HepG2 (cell line): ENCODE measurements around the gene RNH1. TPM values are rescaled to one million over a fixed set of nuclear protein-coding genes. Genes with fewer than 3 reads are reported as not detected.

ENCODE experiments used
- CCAR2 ChIP-seq: fragments of 200-400 bp; formaldehyde crosslinking; optimal IDR thresholded peaks from 2 replicates; pipeline ENCODE3; 2018; ENCODE audit warnings: low read depth, mild to moderate bottlenecking, low read length, moderate library complexity
- CENPT ChIP-seq: sonication (generic); formaldehyde crosslinking; IDR thresholded peaks from 2 replicates; pipeline ENCODE4 v1.8.0; 2022; ENCODE audit warnings: low read depth, mild to moderate bottlenecking, moderate library complexity, missing genetic modification reagents
- CREM ChIP-seq, 2 experiments: sonication (generic) in 1 of 2; formaldehyde crosslinking in 1 of 2; IDR thresholded peaks; 2 replicates each; pipeline versions ENCODE4 v1.4.0 to v1.6.1; 2016 to 2020; ENCODE audit warnings: antibody characterized with exemption in 1 of 2, mild to moderate bottlenecking in 1 of 2, missing genetic modification reagents in 1 of 2
- GATA4 ChIP-seq: sonication (generic); IDR thresholded peaks from 2 replicates; pipeline ENCODE4 v1.6.1; 2016; ENCODE audit warnings: antibody characterized with exemption, low read depth, borderline replicate concordance
- JUNB ChIP-seq: sonication (generic); formaldehyde crosslinking; IDR thresholded peaks from 2 replicates; pipeline ENCODE4 v1.8.0; 2022; ENCODE audit warnings: missing genetic modification reagents, mild to moderate bottlenecking, borderline replicate concordance
- NPAS2 ChIP-seq: sonication (generic); formaldehyde crosslinking; IDR thresholded peaks from 2 replicates; pipeline ENCODE4 v1.8.0; 2022; ENCODE audit warnings: mild to moderate bottlenecking, missing genetic modification reagents, borderline replicate concordance
- PHF8 ChIP-seq: sonication (generic); formaldehyde crosslinking; IDR thresholded peaks from 2 replicates; pipeline ENCODE4 v1.5.0; 2020; ENCODE audit warnings: missing genetic modification reagents
- RFX5 ChIP-seq: IDR thresholded peaks from 2 replicates; pipeline ENCODE4 v1.6.1; 2011; ENCODE audit warnings: low read depth, low read length, improper control_type of control experiment
- TCF7 ChIP-seq: sonication (generic); IDR thresholded peaks from 2 replicates; pipeline ENCODE4 v1.6.1; 2016; ENCODE audit warnings: antibody characterized with exemption, low read depth
- TSC22D2 ChIP-seq: sonication (generic); formaldehyde crosslinking; IDR thresholded peaks from 2 replicates; pipeline ENCODE4 v1.5.1; 2020; ENCODE audit warnings: missing genetic modification reagents, mild to moderate bottlenecking, borderline replicate concordance
- ZEB1 ChIP-seq: IDR thresholded peaks from 2 replicates; pipeline ENCODE4 v1.6.1; 2012; ENCODE audit warnings: mild to moderate bottlenecking, low read depth, inconsistent platforms; ENCODE audit not compliant: insufficient replicate concordance
- ZMYM3 ChIP-seq: sonication (generic); formaldehyde crosslinking; IDR thresholded peaks from 2 replicates; pipeline ENCODE4 v1.5.1; 2020; ENCODE audit warnings: mild to moderate bottlenecking, missing genetic modification reagents
- ZNF558 ChIP-seq: sonication (generic); formaldehyde crosslinking; IDR thresholded peaks from 2 replicates; pipeline ENCODE4 v1.9.0; 2022; ENCODE audit warnings: mild to moderate bottlenecking, missing genetic modification reagents, borderline replicate concordance
- ZNF619 ChIP-seq: sonication (generic); formaldehyde crosslinking; IDR thresholded peaks from 2 replicates; pipeline ENCODE4 v1.4.0; 2020; ENCODE audit warnings: mild to moderate bottlenecking, missing genetic modification reagents
- ZNF703 ChIP-seq: sonication (generic); formaldehyde crosslinking; IDR thresholded peaks from 2 replicates; pipeline ENCODE4 v1.5.1; 2020; ENCODE audit warnings: missing genetic modification reagents, mild to moderate bottlenecking, moderate library complexity, borderline replicate concordance
- ZSCAN29 ChIP-seq: sonication (generic); formaldehyde crosslinking; conservative IDR thresholded peaks from 2 replicates; pipeline ENCODE4 v1.4.0; 2020; ENCODE audit warnings: mild to moderate bottlenecking, missing genetic modification reagents
- polyA plus RNA-seq, 8 experiments: library from polyadenylated mRNA; depleted of rRNA in 3 of 8; stranded (reverse) in 7 of 8; unstranded in 1 of 8; fragments of >200 nt; fragmentation: Illumina TruSeq in 4 of 8; extraction: Trizol in 4 of 8; gene quantifications; 2 replicates each; pipeline versions ENCODE4 v1.2.1 to v1.2.3, GENCODE V29; 2011 to 2016; ENCODE audit warnings: low read depth in 4 of 8, missing spikeins in 1 of 8, mixed read lengths in 1 of 8; ENCODE audit not compliant: insufficient read depth in 1 of 8
- total RNA-seq, 5 experiments: library from RNA; depleted of rRNA; stranded (reverse); fragments of >200 nt; fragmentation: Illumina TruSeq; extraction: Trizol; gene quantifications; 2 replicates each; pipeline ENCODE4 v1.2.3, GENCODE V29; 2016; ENCODE audit warnings: low read depth in 1 of 5
- TF ChIP-seq, protein P1 (sequence below): sonication (generic); formaldehyde crosslinking; IDR thresholded peaks from 2 replicates; pipeline ENCODE4 v1.4.0; 2020; ENCODE audit warnings: low read depth, mild to moderate bottlenecking, missing genetic modification reagents
- TF ChIP-seq, protein P2 (sequence below): sonication (generic); formaldehyde crosslinking; IDR thresholded peaks from 2 replicates; pipeline ENCODE4 v1.5.0; 2020; ENCODE audit warnings: missing genetic modification reagents
- TF ChIP-seq, protein P3 (sequence below): sonication (generic); formaldehyde crosslinking; IDR thresholded peaks from 2 replicates; pipeline ENCODE4 v1.4.0; 2020; ENCODE audit warnings: missing genetic modification reagents, borderline replicate concordance
- TF ChIP-seq, protein P4 (sequence below): IDR thresholded peaks from 2 replicates; pipeline ENCODE4 v1.6.1; 2012; ENCODE audit warnings: low read length, improper control_type of control experiment

The RNH1 gene
- total and polyA plus RNA-seq, 2 of the 13 experiments (the other 11 are each of a cell fraction or from before 2014, with no cell fraction given): 36.0 to 74.1 TPM

DNA sequence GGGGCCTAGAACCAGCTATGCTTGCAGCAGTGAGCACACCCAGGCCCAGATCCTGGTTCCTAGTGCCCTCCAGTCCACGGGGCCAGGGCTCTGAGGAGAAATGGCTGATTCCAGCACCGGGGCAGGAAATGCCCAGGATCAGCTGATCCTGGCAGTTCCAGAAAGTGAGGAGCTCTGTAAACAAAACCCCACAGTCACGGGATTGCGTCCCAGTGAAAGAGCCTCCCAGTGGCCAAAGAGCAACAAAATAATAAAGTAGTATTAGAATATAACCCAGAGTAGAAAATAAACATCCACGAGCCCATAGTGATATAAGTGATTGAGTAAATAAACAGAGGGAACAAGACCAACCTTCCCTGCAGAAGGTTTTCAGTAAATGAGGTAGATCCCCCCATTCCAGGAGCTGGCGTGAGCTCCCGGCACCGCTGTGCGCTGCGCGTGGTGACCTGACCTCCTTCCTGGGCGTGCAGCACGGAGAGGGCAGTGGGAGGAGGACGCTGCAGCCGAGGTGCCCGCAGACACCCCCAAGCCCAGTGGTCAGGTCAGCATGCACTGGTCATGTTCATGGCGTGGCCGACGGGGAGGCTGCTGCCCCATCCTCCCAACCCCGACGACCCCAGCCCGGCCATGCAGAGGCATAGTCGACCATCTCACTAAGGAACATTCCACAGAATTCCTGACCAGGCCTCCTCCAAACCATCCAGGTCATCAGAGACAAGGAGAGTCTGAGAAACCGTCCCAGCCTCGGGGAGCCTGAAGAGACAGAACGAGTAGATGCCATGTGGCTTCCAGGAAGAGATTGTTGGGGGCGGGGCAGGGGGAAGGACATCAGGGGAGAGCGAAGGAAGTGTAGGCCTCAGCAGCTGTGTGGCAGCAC is 37.1 kb downstream of the RNH1 start (continued):
- TF ChIP-seq CCAR2: no peak
- TF ChIP-seq RFX5: no peak
- TF ChIP-seq PHF8: no peak
- TF ChIP-seq TSC22D2 (CRISPR knock-in tag): peak; percentile 69; the same call in 1 of the 2 replicates
- TF ChIP-seq, protein P1, sequence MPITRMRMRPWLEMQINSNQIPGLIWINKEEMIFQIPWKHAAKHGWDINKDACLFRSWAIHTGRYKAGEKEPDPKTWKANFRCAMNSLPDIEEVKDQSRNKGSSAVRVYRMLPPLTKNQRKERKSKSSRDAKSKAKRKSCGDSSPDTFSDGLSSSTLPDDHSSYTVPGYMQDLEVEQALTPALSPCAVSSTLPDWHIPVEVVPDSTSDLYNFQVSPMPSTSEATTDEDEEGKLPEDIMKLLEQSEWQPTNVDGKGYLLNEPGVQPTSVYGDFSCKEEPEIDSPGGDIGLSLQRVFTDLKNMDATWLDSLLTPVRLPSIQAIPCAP (CRISPR knock-in tag): 0 out of 2 replicates have a peak, but pooled peaks have one; percentile 9
- TF ChIP-seq ZSCAN29 (CRISPR knock-in tag): no peak
- no peak for TF ChIP-seq ZNF558 (CRISPR knock-in tag)
- TF ChIP-seq, protein P2, sequence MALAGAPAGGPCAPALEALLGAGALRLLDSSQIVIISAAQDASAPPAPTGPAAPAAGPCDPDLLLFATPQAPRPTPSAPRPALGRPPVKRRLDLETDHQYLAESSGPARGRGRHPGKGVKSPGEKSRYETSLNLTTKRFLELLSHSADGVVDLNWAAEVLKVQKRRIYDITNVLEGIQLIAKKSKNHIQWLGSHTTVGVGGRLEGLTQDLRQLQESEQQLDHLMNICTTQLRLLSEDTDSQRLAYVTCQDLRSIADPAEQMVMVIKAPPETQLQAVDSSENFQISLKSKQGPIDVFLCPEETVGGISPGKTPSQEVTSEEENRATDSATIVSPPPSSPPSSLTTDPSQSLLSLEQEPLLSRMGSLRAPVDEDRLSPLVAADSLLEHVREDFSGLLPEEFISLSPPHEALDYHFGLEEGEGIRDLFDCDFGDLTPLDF (CRISPR knock-in tag): 0 out of 2 replicates have a peak, but pooled peaks have one; percentile 29
- no peak for TF ChIP-seq ZEB1
- no peak for TF ChIP-seq ZNF703
- no peak for TF ChIP-seq JUNB (CRISPR knock-in tag)
- no peak; the same call in 1 of the 2 replicates for TF ChIP-seq ZNF619 (CRISPR knock-in tag)
- TF ChIP-seq, protein P3, sequence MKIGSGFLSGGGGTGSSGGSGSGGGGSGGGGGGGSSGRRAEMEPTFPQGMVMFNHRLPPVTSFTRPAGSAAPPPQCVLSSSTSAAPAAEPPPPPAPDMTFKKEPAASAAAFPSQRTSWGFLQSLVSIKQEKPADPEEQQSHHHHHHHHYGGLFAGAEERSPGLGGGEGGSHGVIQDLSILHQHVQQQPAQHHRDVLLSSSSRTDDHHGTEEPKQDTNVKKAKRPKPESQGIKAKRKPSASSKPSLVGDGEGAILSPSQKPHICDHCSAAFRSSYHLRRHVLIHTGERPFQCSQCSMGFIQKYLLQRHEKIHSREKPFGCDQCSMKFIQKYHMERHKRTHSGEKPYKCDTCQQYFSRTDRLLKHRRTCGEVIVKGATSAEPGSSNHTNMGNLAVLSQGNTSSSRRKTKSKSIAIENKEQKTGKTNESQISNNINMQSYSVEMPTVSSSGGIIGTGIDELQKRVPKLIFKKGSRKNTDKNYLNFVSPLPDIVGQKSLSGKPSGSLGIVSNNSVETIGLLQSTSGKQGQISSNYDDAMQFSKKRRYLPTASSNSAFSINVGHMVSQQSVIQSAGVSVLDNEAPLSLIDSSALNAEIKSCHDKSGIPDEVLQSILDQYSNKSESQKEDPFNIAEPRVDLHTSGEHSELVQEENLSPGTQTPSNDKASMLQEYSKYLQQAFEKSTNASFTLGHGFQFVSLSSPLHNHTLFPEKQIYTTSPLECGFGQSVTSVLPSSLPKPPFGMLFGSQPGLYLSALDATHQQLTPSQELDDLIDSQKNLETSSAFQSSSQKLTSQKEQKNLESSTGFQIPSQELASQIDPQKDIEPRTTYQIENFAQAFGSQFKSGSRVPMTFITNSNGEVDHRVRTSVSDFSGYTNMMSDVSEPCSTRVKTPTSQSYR (CRISPR knock-in tag): no peak
- TF ChIP-seq NPAS2 (CRISPR knock-in tag): no peak
- 0 out of 2 replicates have a peak, but pooled peaks have one; percentile 29 for TF ChIP-seq CREM (IDR thresholded peaks at IDR 0.05)
- no peak for TF ChIP-seq CREM (CRISPR knock-in tag; IDR thresholded peaks at IDR 0.05)
- TF ChIP-seq, protein P4, sequence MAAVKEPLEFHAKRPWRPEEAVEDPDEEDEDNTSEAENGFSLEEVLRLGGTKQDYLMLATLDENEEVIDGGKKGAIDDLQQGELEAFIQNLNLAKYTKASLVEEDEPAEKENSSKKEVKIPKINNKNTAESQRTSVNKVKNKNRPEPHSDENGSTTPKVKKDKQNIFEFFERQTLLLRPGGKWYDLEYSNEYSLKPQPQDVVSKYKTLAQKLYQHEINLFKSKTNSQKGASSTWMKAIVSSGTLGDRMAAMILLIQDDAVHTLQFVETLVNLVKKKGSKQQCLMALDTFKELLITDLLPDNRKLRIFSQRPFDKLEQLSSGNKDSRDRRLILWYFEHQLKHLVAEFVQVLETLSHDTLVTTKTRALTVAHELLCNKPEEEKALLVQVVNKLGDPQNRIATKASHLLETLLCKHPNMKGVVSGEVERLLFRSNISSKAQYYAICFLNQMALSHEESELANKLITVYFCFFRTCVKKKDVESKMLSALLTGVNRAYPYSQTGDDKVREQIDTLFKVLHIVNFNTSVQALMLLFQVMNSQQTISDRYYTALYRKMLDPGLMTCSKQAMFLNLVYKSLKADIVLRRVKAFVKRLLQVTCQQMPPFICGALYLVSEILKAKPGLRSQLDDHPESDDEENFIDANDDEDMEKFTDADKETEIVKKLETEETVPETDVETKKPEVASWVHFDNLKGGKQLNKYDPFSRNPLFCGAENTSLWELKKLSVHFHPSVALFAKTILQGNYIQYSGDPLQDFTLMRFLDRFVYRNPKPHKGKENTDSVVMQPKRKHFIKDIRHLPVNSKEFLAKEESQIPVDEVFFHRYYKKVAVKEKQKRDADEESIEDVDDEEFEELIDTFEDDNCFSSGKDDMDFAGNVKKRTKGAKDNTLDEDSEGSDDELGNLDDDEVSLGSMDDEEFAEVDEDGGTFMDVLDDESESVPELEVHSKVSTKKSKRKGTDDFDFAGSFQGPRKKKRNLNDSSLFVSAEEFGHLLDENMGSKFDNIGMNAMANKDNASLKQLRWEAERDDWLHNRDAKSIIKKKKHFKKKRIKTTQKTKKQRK: no peak
- TF ChIP-seq ZMYM3 (CRISPR knock-in tag): no peak
- TF ChIP-seq CENPT (CRISPR knock-in tag): no peak
- TF ChIP-seq GATA4: no peak
- TF ChIP-seq TCF7: no peak
